NCI-H2171 (cell line): ENCODE results near the gene MUSTN1.
A peak's percentile ranks its signal among the peaks of the same experiment; 100 is the strongest.

ENCODE experiments used
- DNase-seq: peaks from one replicate; lab custom pipeline; 2025; lab: John Stamatoyannopoulos, UW

Gene MUSTN1

GRCh38 chr3:52800079-52800478 is 34.7 kb downstream of the MUSTN1 start:
- no peak for DNase-seq

- no peak for DNase-seq
Measured at GRCh38 chr3:52798978-52799476, 35.8 kb downstream of the MUSTN1 start.

- no peak for DNase-seq
Measured at GRCh38 chr3:52798376-52798977, 36.3 kb downstream of the MUSTN1 start.

- DNase-seq, result no peak
Measured at GRCh38 chr3:52796411-52796810, 38.4 kb downstream of the MUSTN1 start.

GRCh38 chr3:52795298-52795900 is 39.4 kb downstream of the MUSTN1 start:
- DNase-seq, result no peak

- no peak for DNase-seq
Measured at GRCh38 chr3:52794612-52795099, 40.2 kb downstream of the MUSTN1 start, which contains the start of gene ITIH3. Gene ITIH3, plus strand, starts transcription at chr3:52794796. Its CDS starts 8 bp downstream, at chr3:52794804.

- DNase-seq, result no peak
Measured at GRCh38 chr3:52793702-52794611, 40.9 kb downstream of the MUSTN1 start.

GRCh38 chr3:52792961-52793695 is 41.7 kb downstream of the MUSTN1 start:
- DNase-seq, result peak; percentile 44

GRCh38 chr3:52792413-52792812 is 42.4 kb downstream of the MUSTN1 start:
- no peak for DNase-seq

GRCh38 chr3:52791928-52792327 is 42.9 kb downstream of the MUSTN1 start:
- no peak for DNase-seq

GRCh38 chr3:52791366-52791765 is 43.5 kb downstream of the MUSTN1 start:
- DNase-seq, result no peak

- no peak for DNase-seq
Measured at GRCh38 chr3:52790741-52791140, 44.1 kb downstream of the MUSTN1 start.

- DNase-seq, result no peak
Measured at GRCh38 chr3:52790337-52790736, 44.5 kb downstream of the MUSTN1 start.

- no peak for DNase-seq
Measured at GRCh38 chr3:52789746-52790040, 45.1 kb downstream of the MUSTN1 start.

GRCh38 chr3:52788890-52789745 is 45.7 kb downstream of the MUSTN1 start:
- DNase-seq, result no peak

GRCh38 chr3:52787672-52788625 is 46.9 kb downstream of the MUSTN1 start:
- no peak for DNase-seq

- DNase-seq, result no peak
Measured at GRCh38 chr3:52787246-52787645, 47.6 kb downstream of the MUSTN1 start.

GRCh38 chr3:52786330-52787215 is 48.2 kb downstream of the MUSTN1 start:
- no peak for DNase-seq
